OCI-LY1 (cell line): ENCODE data around the gene ZNF664.

ENCODE experiments used
- H2AFZ ChIP-seq: fragments of 200-600 bp; sonication (generic), shearing (Covaris generic); 2 replicates; pipeline ENCODE4 v1.6.0; 2014; ENCODE audit warnings: antibody characterized with exemption, mild to moderate bottlenecking, low read length
- H3F3A ChIP-seq: fragments of 200-600 bp; sonication (generic), shearing (Covaris generic); 2 replicates; pipeline ENCODE4 v1.6.0; 2014; ENCODE audit warnings: mild to moderate bottlenecking, antibody characterized with exemption, low read length, moderate library complexity; ENCODE audit not compliant: insufficient read depth
- H3K27ac ChIP-seq: fragments of 200-600 bp; sonication (generic); 2 replicates; pipeline ENCODE4 v1.5.1; 2014; ENCODE audit warnings: low read length, mixed run types, mild to moderate bottlenecking, low read depth; ENCODE audit not compliant: poor library complexity, severe bottlenecking
- H3K27me3 ChIP-seq: fragments of 200-600 bp; sonication (generic); 2 replicates; pipeline ENCODE4 v1.6.0; 2014; ENCODE audit warnings: antibody characterized with exemption, mild to moderate bottlenecking, low read length, moderate library complexity; ENCODE audit not compliant: insufficient read depth
- H3K36me3 ChIP-seq: fragments of 200-600 bp; sonication (generic); 2 replicates; pipeline ENCODE4 v1.6.1; 2014; ENCODE audit warnings: mild to moderate bottlenecking, antibody characterized with exemption, low read length, moderate library complexity, mixed read lengths; ENCODE audit not compliant: insufficient read depth
- H3K4me1 ChIP-seq: fragments of 200-600 bp; sonication (generic); 2 replicates; pipeline ENCODE4 v1.5.1; 2014; ENCODE audit warnings: mild to moderate bottlenecking, low read length, moderate library complexity; ENCODE audit not compliant: insufficient read depth, severe bottlenecking
- H3K4me2 ChIP-seq: fragments of 200-600 bp; sonication (generic), shearing (Covaris generic); 2 replicates; pipeline ENCODE4 v1.6.1; 2014; ENCODE audit warnings: low read length
- H3K4me3 ChIP-seq: fragments of 200-600 bp; sonication (generic); 2 replicates; pipeline ENCODE4 v1.5.1; 2014; ENCODE audit warnings: low read length, low read depth, mild to moderate bottlenecking, mixed read lengths; ENCODE audit not compliant: poor library complexity, severe bottlenecking
- H3K79me2 ChIP-seq: fragments of 200-600 bp; shearing (Covaris generic); 2 replicates; pipeline ENCODE4 v1.6.1; 2016; ENCODE audit warnings: mixed run types, low read length, mixed read lengths; ENCODE audit not compliant: insufficient read depth
- H3K9ac ChIP-seq: fragments of 200-600 bp; sonication (generic), shearing (Covaris generic); 2 replicates; pipeline ENCODE4 v1.6.1; 2014; ENCODE audit warnings: mild to moderate bottlenecking, low read length, mixed read lengths
- H3K9me2 ChIP-seq: fragments of 200-600 bp; sonication (generic), shearing (Covaris generic); 2 replicates; pipeline ENCODE4 v1.6.1; 2014; ENCODE audit warnings: low read depth, mild to moderate bottlenecking, low read length, mixed read lengths
- H3K9me3 ChIP-seq: fragments of 200-600 bp; shearing (Covaris generic); 2 replicates; pipeline ENCODE4 v1.6.1; 2014; ENCODE audit warnings: low read length, mixed read lengths
- H4K20me1 ChIP-seq: fragments of 200-600 bp; sonication (generic), shearing (Covaris generic); 2 replicates; pipeline ENCODE4 v1.6.0; 2016; ENCODE audit warnings: mild to moderate bottlenecking, low read length; ENCODE audit not compliant: insufficient read depth
- EZH2 ChIP-seq: fragments of 200-600 bp; sonication (generic), shearing (Covaris generic); IDR thresholded peaks from 2 replicates; pipeline ENCODE4 v1.8.0; 2017; ENCODE audit warnings: borderline replicate concordance, mixed run types, mild to moderate bottlenecking, antibody characterized with exemption, low read length, moderate library complexity, mixed read lengths
- TF ChIP-seq, protein P1 (sequence below): fragments of 200-600 bp; sonication (generic), shearing (Covaris generic); IDR thresholded peaks from 2 replicates; pipeline ENCODE4 v1.5.1; 2017; ENCODE audit warnings: mild to moderate bottlenecking, antibody characterized with exemption, low read length, moderate library complexity, mixed read lengths

Gene ZNF664

GRCh38 chr12:123940627-123940966 lies 32.4 kb upstream of the ZNF664 start:
- Histone ChIP-seq H4K20me1 (no peaks in the 10 kb centered on the region), H3K4me1 (no peaks in the 10 kb centered on the region), H3K79me2 (no peaks in the 10 kb centered on the region), H3F3A (no peaks in the 10 kb centered on the region), H3K9me3 (no peaks in the 10 kb centered on the region), H3K9me2 (no peaks in the 10 kb centered on the region), H3K36me3 (no peaks in the 10 kb centered on the region), H3K4me2 (no peak overlapping the region), H3K27me3 (0 out of 2 replicates have a peak, but pooled peaks cover 5% of the 10 kb centered on the region), H2AFZ (no peak overlapping the region), H3K27ac (no peak overlapping the region), H3K9ac (no peak overlapping the region), H3K4me3 (no peak overlapping the region)
- TF ChIP-seq, protein P1, sequence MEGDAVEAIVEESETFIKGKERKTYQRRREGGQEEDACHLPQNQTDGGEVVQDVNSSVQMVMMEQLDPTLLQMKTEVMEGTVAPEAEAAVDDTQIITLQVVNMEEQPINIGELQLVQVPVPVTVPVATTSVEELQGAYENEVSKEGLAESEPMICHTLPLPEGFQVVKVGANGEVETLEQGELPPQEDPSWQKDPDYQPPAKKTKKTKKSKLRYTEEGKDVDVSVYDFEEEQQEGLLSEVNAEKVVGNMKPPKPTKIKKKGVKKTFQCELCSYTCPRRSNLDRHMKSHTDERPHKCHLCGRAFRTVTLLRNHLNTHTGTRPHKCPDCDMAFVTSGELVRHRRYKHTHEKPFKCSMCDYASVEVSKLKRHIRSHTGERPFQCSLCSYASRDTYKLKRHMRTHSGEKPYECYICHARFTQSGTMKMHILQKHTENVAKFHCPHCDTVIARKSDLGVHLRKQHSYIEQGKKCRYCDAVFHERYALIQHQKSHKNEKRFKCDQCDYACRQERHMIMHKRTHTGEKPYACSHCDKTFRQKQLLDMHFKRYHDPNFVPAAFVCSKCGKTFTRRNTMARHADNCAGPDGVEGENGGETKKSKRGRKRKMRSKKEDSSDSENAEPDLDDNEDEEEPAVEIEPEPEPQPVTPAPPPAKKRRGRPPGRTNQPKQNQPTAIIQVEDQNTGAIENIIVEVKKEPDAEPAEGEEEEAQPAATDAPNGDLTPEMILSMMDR, result no peak
- no peak for TF ChIP-seq EZH2

GRCh38 chr12:123941000-123941399 lies 32.0 kb upstream of the ZNF664 start:
- H3K27ac ChIP-seq, result no peak overlapping the region
- no peaks in the 10 kb centered on the region for H3K36me3 ChIP-seq
- no peak overlapping the region for H3K4me3 ChIP-seq
- H4K20me1 ChIP-seq, result no peaks in the 10 kb centered on the region
- TF ChIP-seq, protein P1, result no peak
- no peak for TF ChIP-seq EZH2
- no peaks in the 10 kb centered on the region for H3K9me2 ChIP-seq
- no peaks in the 10 kb centered on the region for H3F3A ChIP-seq
- no peak overlapping the region for H3K9ac ChIP-seq
- H3K27me3 ChIP-seq, result 0 out of 2 replicates have a peak, but pooled peaks cover 5% of the 10 kb centered on the region
- no peak overlapping the region for H3K4me2 ChIP-seq
- no peaks in the 10 kb centered on the region for H3K4me1 ChIP-seq
- H3K9me3 ChIP-seq, result no peaks in the 10 kb centered on the region
- H2AFZ ChIP-seq, result no peak overlapping the region
- H3K79me2 ChIP-seq, result no peaks in the 10 kb centered on the region

GRCh38 chr12:123941624-123942237 lies 31.3 kb upstream of the ZNF664 start:
- Histone ChIP-seq H3K79me2 (no peaks in the 10 kb centered on the region), H3K9me3 (no peaks in the 10 kb centered on the region), H3K9me2 (no peaks in the 10 kb centered on the region), H3K4me3 (no peak overlapping the region), H3F3A (no peaks in the 10 kb centered on the region), H3K4me2 (no peak overlapping the region), H3K27me3 (0 out of 2 replicates have a peak, but pooled peaks cover 5% of the 10 kb centered on the region), H3K36me3 (no peaks in the 10 kb centered on the region), H3K4me1 (no peaks in the 10 kb centered on the region), H3K27ac (no peak overlapping the region), H4K20me1 (no peaks in the 10 kb centered on the region), H2AFZ (no peak overlapping the region), H3K9ac (no peak overlapping the region)
- no peak for TF ChIP-seq EZH2

DNA sequence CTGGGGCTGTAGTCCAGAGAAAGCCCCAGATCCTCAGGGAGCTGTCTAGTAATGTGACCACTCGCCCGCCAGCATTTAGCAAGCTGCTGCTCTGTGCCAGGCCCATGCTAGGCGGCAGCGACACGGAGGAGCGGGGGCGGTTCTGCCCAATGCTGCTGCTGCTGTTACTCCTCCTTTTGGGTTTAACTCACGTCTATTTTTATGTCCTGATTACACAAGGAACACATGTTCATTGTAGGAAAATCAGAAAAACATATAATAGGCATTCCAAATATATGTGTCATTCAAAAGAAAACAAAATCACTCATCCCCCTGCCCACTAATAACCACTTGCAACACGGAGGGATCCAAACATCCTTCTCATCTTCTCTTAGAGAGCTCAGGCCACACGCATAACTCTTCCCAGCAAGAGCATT lies 30.8 kb upstream of the ZNF664 start:
- no peak overlapping the region for H3K27ac ChIP-seq
- TF ChIP-seq, protein P1, result no peak

More for the DNA sequence above, 30.8 kb upstream of the ZNF664 start:
- Histone ChIP-seq H3K9me2 (no peaks in the 10 kb centered on the region), H3K36me3 (no peaks in the 10 kb centered on the region), H3F3A (no peaks in the 10 kb centered on the region), H3K9me3 (no peaks in the 10 kb centered on the region), H2AFZ (no peak overlapping the region), H3K79me2 (no peaks in the 10 kb centered on the region), H4K20me1 (no peaks in the 10 kb centered on the region), H3K9ac (no peak overlapping the region), H3K4me2 (no peak overlapping the region), H3K27me3 (0 out of 2 replicates have a peak, but pooled peaks cover 5% of the 10 kb centered on the region), H3K4me1 (no peaks in the 10 kb centered on the region), H3K4me3 (no peak overlapping the region)
